Psoas muscle (tissue), 8 donors: ENCODE measurements around the gene AGR3. TPM values are rescaled to one million over a fixed set of nuclear protein-coding genes. Genes with fewer than 3 reads are reported as not detected.

ENCODE experiments used
- ATAC-seq, 4 donors: fragments of 200-7000 bp; cut with Tn5 transposase; one replicate each; pipeline ENCODE4 v1.9.1; 2020; ENCODE audit warnings: moderate library complexity in 3 of 4, mild to moderate bottlenecking in 2 of 4
- DNase-seq, 2 donors: peaks; one replicate each; pipeline ENCODE4 v3.0.0-alpha.2; 2020
- H3K27ac ChIP-seq: fragments of 200-600 bp; one replicate; pipeline ENCODE4 v1.8.0; 2022
- H3K27me3 ChIP-seq, 3 donors: fragments of 200-600 bp in 1 of 3; one replicate each; pipeline versions ENCODE4 v1.6.1 to v1.8.0; 2013 to 2022; ENCODE audit warnings: low read length in 2 of 3, mild to moderate bottlenecking in 2 of 3, moderate library complexity in 1 of 3; ENCODE audit not compliant: insufficient read depth in 3 of 3
- H3K36me3 ChIP-seq, 2 donors: fragments of 200-600 bp in 1 of 2; one replicate each; pipeline versions ENCODE4 v1.6.1 to v1.8.0; 2013 to 2022; ENCODE audit warnings: low read depth in 1 of 2, mild to moderate bottlenecking in 1 of 2, moderate library complexity in 1 of 2; ENCODE audit not compliant: insufficient read depth in 1 of 2
- H3K4me1 ChIP-seq: fragments of 200-600 bp; one replicate; pipeline ENCODE4 v1.8.0; 2022
- H3K4me3 ChIP-seq: fragments of 200-600 bp; one replicate; pipeline ENCODE4 v1.8.0; 2022; ENCODE audit warnings: mild to moderate bottlenecking
- H3K9me3 ChIP-seq: fragments of 200-600 bp; one replicate; pipeline ENCODE4 v1.8.0; 2022
- WGBS, 3 donors: extraction: QIAGEN DNeasy Blood & Tissue Kit; methylation state at CpG; one replicate each; pipeline versions ENCODE4 v1.1.6 to v1.1.7; 2013; 5-methylcytosine and 5-hydroxymethylcytosine counted together
- intact Hi-C, 2 donors: fragments of 100-400 bp; cut with DNase I; formaldehyde crosslinking; loops; one replicate each; pipeline versions ENCODE4 v1.11.0 to v1.14.2; 2022
- polyA plus RNA-seq, 3 donors: library from polyadenylated mRNA; stranded (reverse); fragments of 200-250 nt; gene quantifications; one replicate each; pipeline ENCODE4 v1.2.3, GENCODE V29; 2013
- total RNA-seq, 4 donors: library from RNA; stranded (reverse); fragmentation: NEBNext Ultra II Directional in 2 of 4; extraction: Animal tissue kit (Norgen Biotek cat#: 25700) in 2 of 4; gene quantifications; one replicate each; pipeline versions ENCODE4 v1.2.1 to v1.2.4, GENCODE V29; 2021 to 2023
- TF ChIP-seq, protein P1 (sequence below): fragments of 200-600 bp; IDR thresholded peaks from one replicate; pipeline ENCODE4 v1.8.0; 2022; ENCODE audit warnings: antibody characterized with exemption
- donor health status: healthy with polysubstance abuse.
- donor health status: DM: no; HTN: no; CAD: no; lungs with moderate emphysema.
- donor health status: Bipolar disorder and iron deficiency.
- donor health status: healthy.
- donor health status: DM: yes; HTN: yes; CAD: no.
- donor health status: DM: no; HTN: no; CAD: no.
- donor health status: DM: no; HTN: no; CAD: no.
- donor health status: DM: yes; HTN: yes; CAD: no.

The AGR3 gene
- total and polyA plus RNA-seq, 7 donors, result 0.31 TPM; not detected in 6

DNA sequence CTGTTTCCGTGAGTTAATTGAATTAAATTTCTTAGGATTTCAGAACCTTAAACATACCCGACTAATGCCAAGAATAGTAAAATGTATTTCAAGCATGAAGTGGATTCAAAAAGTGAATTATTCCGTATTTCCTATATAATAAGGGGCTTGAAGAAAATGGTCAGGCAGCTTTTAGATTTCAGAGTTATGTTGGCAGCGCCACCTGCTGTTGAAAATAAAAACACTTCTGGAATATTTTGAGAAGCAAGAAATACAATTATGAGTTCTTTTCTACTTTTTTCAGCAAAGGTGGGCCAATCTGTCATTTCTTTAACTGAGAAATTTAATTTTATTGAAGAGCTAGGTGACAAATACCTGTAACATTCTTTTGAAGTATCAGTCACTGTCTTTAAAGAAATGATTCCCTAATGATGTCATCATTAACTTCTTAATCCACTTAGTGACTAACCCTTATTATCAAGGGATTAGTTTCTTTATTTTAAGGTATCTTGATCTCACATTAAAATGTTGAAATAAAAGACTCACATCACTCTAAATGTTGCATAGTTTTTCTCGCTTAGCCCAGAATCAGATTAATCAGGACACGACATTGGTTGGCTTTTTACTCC, 36.6 kb upstream of the AGR3 start:
- intact Hi-C loops, result loop anchor here (2.0 to 10.0 kb wide), 5 partner anchors 116 to 484 kb away; no protein-coding TSS in a partner anchor
- 49 to 53% (median 52%) methylated on average over 6 of the region's 6 CpGs for WGBS, 3 donors
- Histone ChIP-seq H3K36me3 (no peaks in the 10 kb centered on the region), H3K27me3 (no peaks in the 10 kb centered on the region), H3K4me3 (no peak overlapping the region), H3K27ac (no peak overlapping the region), H3K4me1 (no peaks in the 10 kb centered on the region), H3K9me3 (no peaks in the 10 kb centered on the region)
- TF ChIP-seq, protein P1, sequence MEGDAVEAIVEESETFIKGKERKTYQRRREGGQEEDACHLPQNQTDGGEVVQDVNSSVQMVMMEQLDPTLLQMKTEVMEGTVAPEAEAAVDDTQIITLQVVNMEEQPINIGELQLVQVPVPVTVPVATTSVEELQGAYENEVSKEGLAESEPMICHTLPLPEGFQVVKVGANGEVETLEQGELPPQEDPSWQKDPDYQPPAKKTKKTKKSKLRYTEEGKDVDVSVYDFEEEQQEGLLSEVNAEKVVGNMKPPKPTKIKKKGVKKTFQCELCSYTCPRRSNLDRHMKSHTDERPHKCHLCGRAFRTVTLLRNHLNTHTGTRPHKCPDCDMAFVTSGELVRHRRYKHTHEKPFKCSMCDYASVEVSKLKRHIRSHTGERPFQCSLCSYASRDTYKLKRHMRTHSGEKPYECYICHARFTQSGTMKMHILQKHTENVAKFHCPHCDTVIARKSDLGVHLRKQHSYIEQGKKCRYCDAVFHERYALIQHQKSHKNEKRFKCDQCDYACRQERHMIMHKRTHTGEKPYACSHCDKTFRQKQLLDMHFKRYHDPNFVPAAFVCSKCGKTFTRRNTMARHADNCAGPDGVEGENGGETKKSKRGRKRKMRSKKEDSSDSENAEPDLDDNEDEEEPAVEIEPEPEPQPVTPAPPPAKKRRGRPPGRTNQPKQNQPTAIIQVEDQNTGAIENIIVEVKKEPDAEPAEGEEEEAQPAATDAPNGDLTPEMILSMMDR, result peak; percentile 78
- ATAC-seq (no peak), DNase-seq (no peak)

DNA sequence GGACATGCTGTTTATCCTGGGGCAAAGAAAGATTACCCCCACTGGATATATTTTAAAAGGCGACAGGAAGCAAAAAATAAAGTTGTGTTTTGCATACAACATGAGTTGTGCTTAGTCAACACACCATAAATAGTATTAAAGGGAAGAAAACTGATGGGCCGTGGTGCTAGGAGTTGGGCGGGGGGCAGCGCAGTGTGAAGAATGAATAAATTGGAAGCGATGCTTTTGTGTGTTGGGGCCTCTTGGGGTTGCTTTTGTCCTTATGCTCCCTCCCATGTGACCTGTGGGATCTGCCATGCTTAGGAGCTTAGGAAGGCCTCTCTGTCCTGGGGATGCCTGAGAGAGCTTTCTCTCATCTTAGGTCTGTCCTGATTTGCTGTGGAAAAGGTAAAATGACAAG, 35.0 kb upstream of the AGR3 start:
- TF ChIP-seq, protein P1, result no peak
- Histone ChIP-seq H3K4me1 (no peaks in the 10 kb centered on the region), H3K36me3 (no peaks in the 10 kb centered on the region), H3K27me3 (no peaks in the 10 kb centered on the region), H3K27ac (no peak overlapping the region), H3K9me3 (no peaks in the 10 kb centered on the region), H3K4me3 (no peak overlapping the region)
- WGBS, 3 donors, result 94 to 97% (median 94%) methylated on average over 5 of the region's 5 CpGs
- DNase-seq, result no peak
- ATAC-seq, result no peak
- intact Hi-C loops, result loop anchor here (2.0 to 10.0 kb wide), 5 partner anchors 219 to 482 kb away; no protein-coding TSS in a partner anchor

DNA sequence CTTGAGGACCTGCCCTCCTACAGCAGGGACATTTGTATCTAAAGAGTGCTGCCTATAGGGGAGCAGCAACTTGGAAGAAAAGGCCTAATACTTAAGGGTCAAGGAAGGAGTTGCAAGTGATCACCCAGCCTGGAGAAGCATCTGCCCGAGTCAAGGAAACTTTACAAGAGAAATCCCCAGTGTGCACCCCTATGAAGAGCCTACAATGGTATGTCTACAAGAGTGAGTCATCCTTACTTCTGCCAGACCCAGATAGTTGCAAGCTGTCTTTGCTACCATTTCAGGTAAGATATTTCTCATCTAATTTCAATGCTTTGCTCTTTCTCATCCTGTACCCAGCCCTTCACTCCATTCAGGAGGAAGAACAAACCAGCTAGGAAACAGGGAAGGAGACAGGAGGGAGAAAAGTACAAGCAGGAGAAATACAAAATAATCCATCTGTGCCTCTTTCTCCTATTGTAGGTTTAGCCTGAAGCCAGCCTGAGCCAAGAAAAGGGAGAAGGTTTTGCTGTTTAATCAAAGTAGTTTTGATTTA, 34.4 kb upstream of the AGR3 start:
- no peak for ATAC-seq
- intact Hi-C loops, result loop anchor here (2.0 to 10.0 kb wide), 5 partner anchors 219 to 481 kb away; no protein-coding TSS in a partner anchor

DNA sequence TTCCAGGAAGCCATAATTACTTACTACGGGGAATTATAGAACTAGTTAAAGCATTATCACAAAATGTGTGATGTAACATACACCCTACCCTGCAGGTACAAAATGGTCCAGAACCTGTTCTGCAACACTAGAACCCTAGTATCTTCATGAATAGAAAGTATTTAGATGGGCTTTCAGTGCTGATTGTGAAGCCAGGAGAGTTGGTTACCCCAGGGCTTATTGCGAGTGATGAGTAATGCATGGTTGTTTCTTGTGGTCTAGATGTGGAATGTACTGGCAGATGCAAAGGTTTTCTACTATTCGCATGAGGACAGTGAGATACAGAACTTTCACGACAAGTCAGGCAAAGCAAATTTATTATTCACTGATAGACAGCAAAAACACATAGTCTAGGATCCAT, 33.6 kb upstream of the AGR3 start:
- TF ChIP-seq, protein P1, result no peak
- no peaks in the 10 kb centered on the region for H3K9me3 ChIP-seq
- H3K4me3 ChIP-seq, result no peak overlapping the region
- no peak overlapping the region for H3K27ac ChIP-seq
- no peak for DNase-seq
- no peaks in the 10 kb centered on the region for H3K4me1 ChIP-seq
- intact Hi-C loops, result loop anchor here (5.0 to 10.0 kb wide), 4 partner anchors 218 to 481 kb away; no protein-coding TSS in a partner anchor
- H3K36me3 ChIP-seq, result no peaks in the 10 kb centered on the region
- 89 to 94% (median 92%) methylated on average over 4 of the region's 4 CpGs for WGBS, 3 donors
- no peak for ATAC-seq
- H3K27me3 ChIP-seq, result no peaks in the 10 kb centered on the region

More for the DNA sequence above, 34.4 kb upstream of the AGR3 start:
- Histone ChIP-seq H3K27me3 (no peaks in the 10 kb centered on the region), H3K36me3 (no peaks in the 10 kb centered on the region), H3K27ac (no peak overlapping the region), H3K4me3 (no peak overlapping the region), H3K4me1 (no peaks in the 10 kb centered on the region), H3K9me3 (no peaks in the 10 kb centered on the region)
- WGBS, 3 donors, result 47 to 84% (median 70%) methylated on average over 1 of the region's 1 CpG
- no peak for DNase-seq
- TF ChIP-seq, protein P1, result no peak
